Measurements from ENCODE around the gene EPS8L1. TPM values are rescaled to one million over a fixed set of nuclear protein-coding genes. Genes with fewer than 3 reads are reported as not detected.
"Not testable (repeated sequence)": the region's sequence is repeated elsewhere in the genome, so short reads cannot be mapped to it uniquely, and the experiment has no call there.

Gene EPS8L1
- polyA plus RNA-seq, 1 donor = 3.4 TPM

GRCh38 chr19:55094456-55095259 is 19.0 kb downstream of the EPS8L1 start:
- DNase-seq (ENCODE audit: low read depth) = no peak

- DNase-seq (ENCODE audit: low read depth) = no peak
Observed at GRCh38 chr19:55095260-55096060, 19.8 kb downstream of the EPS8L1 start.

GRCh38 chr19:55096061-55096701 is 20.5 kb downstream of the EPS8L1 start:
- DNase-seq (ENCODE audit: low read depth) = no peak

GRCh38 chr19:55097864-55098715 is 22.4 kb downstream of the EPS8L1 start:
- no peak for DNase-seq (ENCODE audit: low read depth)

- DNase-seq (ENCODE audit: low read depth) = no peak
Observed at GRCh38 chr19:55098716-55099556, 23.3 kb downstream of the EPS8L1 start.

GRCh38 chr19:55099557-55100506 is 24.2 kb downstream of the EPS8L1 start:
- no peak for DNase-seq (ENCODE audit: low read depth)

- DNase-seq (ENCODE audit: low read depth) = no peak
Observed at GRCh38 chr19:55101261-55101660, 25.6 kb downstream of the EPS8L1 start.

- no peak for DNase-seq (ENCODE audit: low read depth)
Observed at GRCh38 chr19:55103190-55103589, 27.5 kb downstream of the EPS8L1 start.

GRCh38 chr19:55105237-55105636 is 29.6 kb downstream of the EPS8L1 start:
- DNase-seq (ENCODE audit: low read depth) = no peak

GRCh38 chr19:55106591-55106990 is 30.9 kb downstream of the EPS8L1 start:
- DNase-seq (ENCODE audit: low read depth) = no peak

GRCh38 chr19:55107252-55107651 is 31.6 kb downstream of the EPS8L1 start:
- not testable (repeated sequence) for DNase-seq (ENCODE audit: low read depth)

GRCh38 chr19:55109527-55110291 is 34.0 kb downstream of the EPS8L1 start:
- DNase-seq (ENCODE audit: low read depth) = no peak

GRCh38 chr19:55111238-55111831 is 35.7 kb downstream of the EPS8L1 start:
- DNase-seq (ENCODE audit: low read depth) = no peak

- DNase-seq (ENCODE audit: low read depth) = no peak
Observed at GRCh38 chr19:55112246-55112776, 36.6 kb downstream of the EPS8L1 start.

GRCh38 chr19:55112777-55113569 is 37.3 kb downstream of the EPS8L1 start:
- no peak for DNase-seq (ENCODE audit: low read depth)

- DNase-seq (ENCODE audit: low read depth) = peak; percentile 95
Observed at GRCh38 chr19:55113570-55114039, 37.9 kb downstream of the EPS8L1 start.
